Prostate gland (tissue), 1 donor: ENCODE results near the gene LIMS2.

Experiments used
- POLR2A ChIP-seq: fragments of 450-650 bp; IDR thresholded peaks from one replicate; pipeline ENCODE4 v1.6.1; 2016; ENCODE audit warnings: antibody characterized with exemption, mild to moderate bottlenecking
- POLR2AphosphoS5 ChIP-seq: sonication (generic); formaldehyde crosslinking; IDR thresholded peaks from one replicate; pipeline ENCODE4 v1.6.1; 2017; ENCODE audit warnings: antibody characterized with exemption

DNA sequence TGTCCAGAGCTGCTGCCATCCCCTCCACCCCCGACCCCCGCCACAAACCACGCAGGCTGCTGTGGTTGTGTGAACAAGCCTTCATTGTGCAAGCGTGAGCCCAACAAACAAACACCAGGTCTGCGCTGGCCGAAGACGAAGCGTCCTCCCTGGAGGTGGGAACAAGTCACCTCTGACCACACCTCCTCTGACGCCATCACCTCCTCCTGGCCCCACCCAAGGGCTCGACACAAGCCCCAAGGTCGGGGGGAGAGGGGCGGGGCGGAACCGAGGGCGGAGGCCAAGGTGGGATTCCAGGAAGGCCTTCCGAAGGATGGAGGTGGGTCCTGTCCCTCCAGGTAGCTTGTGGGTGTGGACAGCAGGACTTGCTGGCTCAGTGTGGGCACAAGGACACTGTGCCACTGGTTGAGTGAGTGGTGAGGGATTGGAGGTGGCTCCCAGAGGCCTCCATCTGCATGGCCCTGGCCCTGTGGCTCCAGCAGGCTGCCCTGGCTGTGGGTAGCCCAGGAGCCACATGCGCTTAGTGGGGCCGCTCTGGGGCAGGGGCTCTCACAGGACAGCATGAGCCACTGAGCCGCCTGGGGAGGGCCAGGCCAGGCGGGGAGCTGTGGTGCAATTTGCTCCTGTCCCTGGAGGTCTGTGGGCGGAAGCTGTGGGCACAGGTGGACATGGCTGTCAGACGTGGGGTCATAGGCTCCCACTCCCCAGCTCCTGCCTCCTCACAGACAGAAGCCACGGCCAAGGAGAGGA lies 36.8 kb downstream of the LIMS2 start:
- TF ChIP-seq POLR2A (no peak), POLR2AphosphoS5 (no peak)
